HEK293 (cell line): Measurements from ENCODE around the gene MAML3.

Source experiments
- KLF9 ChIP-seq: fragments of 450-650 bp; formaldehyde crosslinking; IDR thresholded peaks from 2 replicates; pipeline ENCODE4 v1.5.1; 2016; ENCODE audit warnings: missing biosample characterization, missing genetic modification characterization, low read depth
- TCF7L2 ChIP-seq: IDR thresholded peaks from 2 replicates; pipeline ENCODE4 v1.6.1; 2011; ENCODE audit warnings: low read depth, mild to moderate bottlenecking, inconsistent platforms, low read length, moderate library complexity, borderline replicate concordance
- ZNF138 ChIP-seq: fragments of 450-650 bp; formaldehyde crosslinking; IDR thresholded peaks from 2 replicates; pipeline ENCODE4 v1.5.1; 2016; ENCODE audit warnings: missing biosample characterization, missing genetic modification characterization, borderline replicate concordance
- ZNF558 ChIP-seq: fragments of 450-650 bp; formaldehyde crosslinking; IDR thresholded peaks from 2 replicates; pipeline ENCODE4 v1.5.1; 2016; ENCODE audit warnings: missing biosample characterization, missing genetic modification characterization
- TF ChIP-seq, protein P1 (sequence below): fragments of 450-650 bp; formaldehyde crosslinking; IDR thresholded peaks from 2 replicates; pipeline ENCODE4 v1.5.1; 2016; ENCODE audit warnings: missing biosample characterization, missing genetic modification characterization
- TF ChIP-seq, protein P2 (sequence below): fragments of 450-650 bp; formaldehyde crosslinking; IDR thresholded peaks from 2 replicates; pipeline ENCODE4 v1.5.1; 2016; ENCODE audit warnings: missing biosample characterization, missing genetic modification characterization
- TF ChIP-seq, protein P3 (sequence below): fragments of 450-650 bp; formaldehyde crosslinking; IDR thresholded peaks from 2 replicates; pipeline ENCODE4 v1.5.1; 2017; ENCODE audit warnings: missing biosample characterization, missing genetic modification characterization

DNA sequence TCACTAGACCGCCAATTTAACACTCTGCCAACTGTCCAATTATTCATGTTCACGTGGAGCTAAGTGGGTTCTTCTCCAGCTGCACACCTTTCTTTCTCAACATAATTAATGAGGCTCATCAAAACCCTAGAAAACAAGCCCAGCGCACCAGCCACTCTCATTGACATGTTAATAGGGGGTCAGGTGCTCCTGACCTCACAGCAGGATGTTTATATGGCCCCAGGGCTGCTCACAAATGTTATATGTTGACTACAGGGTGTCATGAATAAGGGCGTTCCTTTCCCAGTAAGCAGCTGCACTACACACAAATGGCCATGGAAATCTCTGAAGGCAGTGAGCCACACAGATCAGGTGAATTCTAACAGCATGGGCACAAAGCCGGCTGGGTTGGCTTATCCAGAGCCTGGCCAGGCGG lies 278.6 kb downstream of the MAML3 start:
- TF ChIP-seq ZNF558 (tag by site-specific recombination) (no peak), KLF9 (tag by site-specific recombination) (no peak), ZNF138 (tag by site-specific recombination) (no peak), TCF7L2 (no peak)
- TF ChIP-seq, protein P1, sequence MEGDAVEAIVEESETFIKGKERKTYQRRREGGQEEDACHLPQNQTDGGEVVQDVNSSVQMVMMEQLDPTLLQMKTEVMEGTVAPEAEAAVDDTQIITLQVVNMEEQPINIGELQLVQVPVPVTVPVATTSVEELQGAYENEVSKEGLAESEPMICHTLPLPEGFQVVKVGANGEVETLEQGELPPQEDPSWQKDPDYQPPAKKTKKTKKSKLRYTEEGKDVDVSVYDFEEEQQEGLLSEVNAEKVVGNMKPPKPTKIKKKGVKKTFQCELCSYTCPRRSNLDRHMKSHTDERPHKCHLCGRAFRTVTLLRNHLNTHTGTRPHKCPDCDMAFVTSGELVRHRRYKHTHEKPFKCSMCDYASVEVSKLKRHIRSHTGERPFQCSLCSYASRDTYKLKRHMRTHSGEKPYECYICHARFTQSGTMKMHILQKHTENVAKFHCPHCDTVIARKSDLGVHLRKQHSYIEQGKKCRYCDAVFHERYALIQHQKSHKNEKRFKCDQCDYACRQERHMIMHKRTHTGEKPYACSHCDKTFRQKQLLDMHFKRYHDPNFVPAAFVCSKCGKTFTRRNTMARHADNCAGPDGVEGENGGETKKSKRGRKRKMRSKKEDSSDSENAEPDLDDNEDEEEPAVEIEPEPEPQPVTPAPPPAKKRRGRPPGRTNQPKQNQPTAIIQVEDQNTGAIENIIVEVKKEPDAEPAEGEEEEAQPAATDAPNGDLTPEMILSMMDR (tag by site-specific recombination): no peak
- TF ChIP-seq, protein P2, sequence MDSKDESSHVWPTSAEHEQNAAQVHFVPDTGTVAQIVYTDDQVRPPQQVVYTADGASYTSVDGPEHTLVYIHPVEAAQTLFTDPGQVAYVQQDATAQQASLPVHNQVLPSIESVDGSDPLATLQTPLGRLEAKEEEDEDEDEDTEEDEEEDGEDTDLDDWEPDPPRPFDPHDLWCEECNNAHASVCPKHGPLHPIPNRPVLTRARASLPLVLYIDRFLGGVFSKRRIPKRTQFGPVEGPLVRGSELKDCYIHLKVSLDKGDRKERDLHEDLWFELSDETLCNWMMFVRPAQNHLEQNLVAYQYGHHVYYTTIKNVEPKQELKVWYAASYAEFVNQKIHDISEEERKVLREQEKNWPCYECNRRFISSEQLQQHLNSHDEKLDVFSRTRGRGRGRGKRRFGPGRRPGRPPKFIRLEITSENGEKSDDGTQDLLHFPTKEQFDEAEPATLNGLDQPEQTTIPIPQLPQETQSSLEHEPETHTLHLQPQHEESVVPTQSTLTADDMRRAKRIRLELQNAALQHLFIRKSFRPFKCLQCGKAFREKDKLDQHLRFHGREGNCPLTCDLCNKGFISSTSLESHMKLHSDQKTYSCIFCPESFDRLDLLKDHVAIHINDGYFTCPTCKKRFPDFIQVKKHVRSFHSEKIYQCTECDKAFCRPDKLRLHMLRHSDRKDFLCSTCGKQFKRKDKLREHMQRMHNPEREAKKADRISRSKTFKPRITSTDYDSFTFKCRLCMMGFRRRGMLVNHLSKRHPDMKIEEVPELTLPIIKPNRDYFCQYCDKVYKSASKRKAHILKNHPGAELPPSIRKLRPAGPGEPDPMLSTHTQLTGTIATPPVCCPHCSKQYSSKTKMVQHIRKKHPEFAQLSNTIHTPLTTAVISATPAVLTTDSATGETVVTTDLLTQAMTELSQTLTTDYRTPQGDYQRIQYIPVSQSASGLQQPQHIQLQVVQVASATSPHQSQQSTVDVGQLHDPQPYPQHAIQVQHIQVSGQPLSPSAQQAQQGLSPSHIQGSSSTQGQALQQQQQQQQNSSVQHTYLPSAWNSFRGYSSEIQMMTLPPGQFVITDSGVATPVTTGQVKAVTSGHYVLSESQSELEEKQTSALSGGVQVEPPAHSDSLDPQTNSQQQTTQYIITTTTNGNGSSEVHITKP (tag by site-specific recombination): no peak
- TF ChIP-seq, protein P3, sequence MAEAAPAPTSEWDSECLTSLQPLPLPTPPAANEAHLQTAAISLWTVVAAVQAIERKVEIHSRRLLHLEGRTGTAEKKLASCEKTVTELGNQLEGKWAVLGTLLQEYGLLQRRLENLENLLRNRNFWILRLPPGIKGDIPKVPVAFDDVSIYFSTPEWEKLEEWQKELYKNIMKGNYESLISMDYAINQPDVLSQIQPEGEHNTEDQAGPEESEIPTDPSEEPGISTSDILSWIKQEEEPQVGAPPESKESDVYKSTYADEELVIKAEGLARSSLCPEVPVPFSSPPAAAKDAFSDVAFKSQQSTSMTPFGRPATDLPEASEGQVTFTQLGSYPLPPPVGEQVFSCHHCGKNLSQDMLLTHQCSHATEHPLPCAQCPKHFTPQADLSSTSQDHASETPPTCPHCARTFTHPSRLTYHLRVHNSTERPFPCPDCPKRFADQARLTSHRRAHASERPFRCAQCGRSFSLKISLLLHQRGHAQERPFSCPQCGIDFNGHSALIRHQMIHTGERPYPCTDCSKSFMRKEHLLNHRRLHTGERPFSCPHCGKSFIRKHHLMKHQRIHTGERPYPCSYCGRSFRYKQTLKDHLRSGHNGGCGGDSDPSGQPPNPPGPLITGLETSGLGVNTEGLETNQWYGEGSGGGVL (tag by site-specific recombination): no peak
